Psoas muscle (tissue), 8 donors: ENCODE data around the gene COIL. TPM values are rescaled to one million over a fixed set of nuclear protein-coding genes. Genes with fewer than 3 reads are reported as not detected.

Source experiments
- ATAC-seq, 4 donors: fragments of 200-7000 bp; cut with Tn5 transposase; one replicate each; pipeline ENCODE4 v1.9.1; 2020; ENCODE audit warnings: moderate library complexity in 3 of 4, mild to moderate bottlenecking in 2 of 4
- DNase-seq, 2 donors: peaks; one replicate each; pipeline ENCODE4 v3.0.0-alpha.2; 2020
- H3K27ac ChIP-seq: fragments of 200-600 bp; one replicate; pipeline ENCODE4 v1.8.0; 2022
- H3K27me3 ChIP-seq, 3 donors: fragments of 200-600 bp in 1 of 3; one replicate each; pipeline versions ENCODE4 v1.6.1 to v1.8.0; 2013 to 2022; ENCODE audit warnings: low read length in 2 of 3, mild to moderate bottlenecking in 2 of 3, moderate library complexity in 1 of 3; ENCODE audit not compliant: insufficient read depth in 3 of 3
- H3K36me3 ChIP-seq, 2 donors: fragments of 200-600 bp in 1 of 2; one replicate each; pipeline versions ENCODE4 v1.6.1 to v1.8.0; 2013 to 2022; ENCODE audit warnings: low read depth in 1 of 2, mild to moderate bottlenecking in 1 of 2, moderate library complexity in 1 of 2; ENCODE audit not compliant: insufficient read depth in 1 of 2
- H3K4me1 ChIP-seq: fragments of 200-600 bp; one replicate; pipeline ENCODE4 v1.8.0; 2022
- H3K4me3 ChIP-seq: fragments of 200-600 bp; one replicate; pipeline ENCODE4 v1.8.0; 2022; ENCODE audit warnings: mild to moderate bottlenecking
- H3K9me3 ChIP-seq: fragments of 200-600 bp; one replicate; pipeline ENCODE4 v1.8.0; 2022
- CTCF ChIP-seq: fragments of 200-600 bp; IDR thresholded peaks from one replicate; pipeline ENCODE4 v1.8.0; 2022; ENCODE audit warnings: antibody characterized with exemption
- WGBS, 3 donors: extraction: QIAGEN DNeasy Blood & Tissue Kit; methylation state at CpG; one replicate each; pipeline versions ENCODE4 v1.1.6 to v1.1.7; 2013; 5-methylcytosine and 5-hydroxymethylcytosine counted together
- intact Hi-C, 2 donors: fragments of 100-400 bp; cut with DNase I; formaldehyde crosslinking; loops; one replicate each; pipeline versions ENCODE4 v1.11.0 to v1.14.2; 2022
- polyA plus RNA-seq, 3 donors: library from polyadenylated mRNA; stranded (reverse); fragments of 200-250 nt; gene quantifications; one replicate each; pipeline ENCODE4 v1.2.3, GENCODE V29; 2013
- total RNA-seq, 4 donors: library from RNA; stranded (reverse); fragmentation: NEBNext Ultra II Directional in 2 of 4; extraction: Animal tissue kit (Norgen Biotek cat#: 25700) in 2 of 4; gene quantifications; one replicate each; pipeline versions ENCODE4 v1.2.1 to v1.2.4, GENCODE V29; 2021 to 2023
- donor health status: healthy with polysubstance abuse.
- donor health status: DM: no; HTN: no; CAD: no; lungs with moderate emphysema.
- donor health status: Bipolar disorder and iron deficiency.
- donor health status: healthy.
- donor health status: DM: yes; HTN: yes; CAD: no.
- donor health status: DM: no; HTN: no; CAD: no.
- donor health status: DM: no; HTN: no; CAD: no.
- donor health status: DM: yes; HTN: yes; CAD: no.

The COIL gene
- total and polyA plus RNA-seq, 7 donors = 6.6 to 12.3 (median 9.2) TPM

- H3K4me1 ChIP-seq = peaks cover 6% of the 10 kb centered on the region
- 94 to 95% (median 94%) methylated on average over 14 of the region's 14 CpGs for WGBS, 3 donors
- no peak overlapping the region for H3K4me3 ChIP-seq
- DNase-seq (no peak), ATAC-seq (no peak)
- TF ChIP-seq CTCF = no peak
- peaks cover 16 to 98% of the 10 kb centered on the region in 2 donors for H3K36me3 ChIP-seq
- H3K27me3 ChIP-seq = no peaks in the 10 kb centered on the region
- intact Hi-C loops = no loop called here
- H3K9me3 ChIP-seq = no peaks in the 10 kb centered on the region
- no peak overlapping the region for H3K27ac ChIP-seq
Measured at GRCh38 chr17:56897646-56898424, 63.0 kb downstream of the COIL start.

- Histone ChIP-seq H3K36me3 (peaks cover 19 to 98% of the 10 kb centered on the region in 2 donors), H3K4me3 (no peak overlapping the region), H3K27ac (no peak overlapping the region), H3K9me3 (no peaks in the 10 kb centered on the region), H3K27me3 (no peaks in the 10 kb centered on the region), H3K4me1 (no peaks in the 10 kb centered on the region)
- ATAC-seq (no peak), DNase-seq (no peak)
- intact Hi-C loops = no loop called here
- 91 to 96% (median 95%) methylated on average over 4 of the region's 4 CpGs for WGBS, 3 donors
- no peak for TF ChIP-seq CTCF
Measured at GRCh38 chr17:56896968-56897359, 63.9 kb downstream of the COIL start.

- Histone ChIP-seq H3K36me3 (peaks cover 18 to 98% of the 10 kb centered on the region in 2 donors), H3K4me3 (no peak overlapping the region), H3K4me1 (no peaks in the 10 kb centered on the region), H3K27me3 (no peaks in the 10 kb centered on the region), H3K27ac (no peak overlapping the region), H3K9me3 (no peaks in the 10 kb centered on the region)
- intact Hi-C loops = no loop called here
- DNase-seq (no peak), ATAC-seq (no peak)
- WGBS, 3 donors = 66 to 72% (median 69%) methylated on average over 3 of the region's 3 CpGs
- no peak for TF ChIP-seq CTCF
Measured at GRCh38 chr17:56896217-56896967, 64.5 kb downstream of the COIL start.

DNA sequence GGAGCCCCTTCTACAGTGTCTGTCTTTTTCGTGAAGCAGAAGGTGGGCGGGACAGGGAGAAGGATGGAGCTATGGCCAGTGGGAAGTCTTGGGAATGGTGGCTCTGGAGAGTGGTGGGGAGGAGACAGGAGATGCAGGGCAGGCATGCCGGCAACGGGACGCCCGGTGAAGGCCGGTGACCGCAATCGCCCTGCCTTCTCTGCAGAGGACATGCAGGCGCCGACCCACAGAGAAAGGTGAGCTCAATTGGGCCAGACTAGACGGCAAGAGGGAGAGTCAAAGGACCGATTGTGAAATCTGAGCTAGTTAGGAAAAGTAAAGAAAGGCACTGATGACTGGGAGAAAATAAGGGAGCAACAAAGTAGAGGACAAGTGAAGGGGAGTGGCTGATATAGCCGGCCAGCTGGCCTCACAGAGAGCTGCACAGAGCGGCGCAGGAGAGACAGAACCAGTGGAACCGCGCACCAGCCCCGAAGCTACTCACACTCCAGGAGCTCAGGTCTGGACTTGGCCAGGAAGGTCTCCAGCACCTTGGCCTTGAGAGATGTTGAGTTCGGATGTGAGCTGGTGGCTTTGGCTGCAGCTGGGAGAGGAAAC is 65.9 kb downstream of the COIL start:
- DNase-seq (no peak), ATAC-seq (no peak)
- WGBS, 3 donors = 88 to 94% (median 91%) methylated on average over 20 of the region's 20 CpGs
- Histone ChIP-seq H3K36me3 (peaks cover 19 to 98% of the 10 kb centered on the region in 2 donors), H3K4me3 (no peak overlapping the region), H3K4me1 (no peaks in the 10 kb centered on the region), H3K27me3 (no peaks in the 10 kb centered on the region), H3K9me3 (no peaks in the 10 kb centered on the region), H3K27ac (no peak overlapping the region)
- TF ChIP-seq CTCF = no peak
- intact Hi-C loops = loop anchor here in 1 of 2 donors (5.0 kb wide), 1 partner anchor 42 kb away; no protein-coding TSS in a partner anchor
